Loucy (cell line): Measurements from ENCODE around the gene TEX35.

Experiments
- EZH2phosphoT487 ChIP-seq: fragments of 200-600 bp; IDR thresholded peaks from 2 replicates; pipeline ENCODE4 v1.6.1; 2018; ENCODE audit warnings: antibody characterized with exemption, mild to moderate bottlenecking, moderate library complexity, borderline replicate concordance
- TF ChIP-seq, protein P1 (sequence below): fragments of 200-600 bp; sonication (generic); conservative IDR thresholded peaks from 2 replicates; pipeline ENCODE4 v1.5.1; 2014; ENCODE audit warnings: mild to moderate bottlenecking, antibody characterized with exemption, low read length

DNA sequence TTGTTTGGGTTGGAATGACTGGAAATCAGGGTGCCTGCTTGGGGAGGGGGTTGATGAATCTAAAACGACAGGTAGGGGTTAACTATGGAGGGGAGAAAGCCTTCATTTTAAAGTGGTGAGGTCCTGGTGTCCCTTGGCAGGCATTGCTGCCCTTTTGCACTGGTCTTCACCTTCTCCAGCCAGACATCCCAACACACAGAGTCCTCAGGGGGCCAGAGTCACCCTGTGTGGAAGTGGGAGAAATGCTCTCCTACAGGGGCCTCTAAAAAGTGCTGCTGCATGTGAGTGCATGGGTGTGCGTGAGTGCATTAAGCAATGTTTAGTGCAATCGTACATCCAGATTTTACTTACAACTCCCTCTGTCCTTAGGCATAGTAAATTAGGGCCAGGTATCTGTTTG lies 39.0 kb downstream of the TEX35 start:
- no peak for TF ChIP-seq EZH2phosphoT487
- TF ChIP-seq, protein P1, sequence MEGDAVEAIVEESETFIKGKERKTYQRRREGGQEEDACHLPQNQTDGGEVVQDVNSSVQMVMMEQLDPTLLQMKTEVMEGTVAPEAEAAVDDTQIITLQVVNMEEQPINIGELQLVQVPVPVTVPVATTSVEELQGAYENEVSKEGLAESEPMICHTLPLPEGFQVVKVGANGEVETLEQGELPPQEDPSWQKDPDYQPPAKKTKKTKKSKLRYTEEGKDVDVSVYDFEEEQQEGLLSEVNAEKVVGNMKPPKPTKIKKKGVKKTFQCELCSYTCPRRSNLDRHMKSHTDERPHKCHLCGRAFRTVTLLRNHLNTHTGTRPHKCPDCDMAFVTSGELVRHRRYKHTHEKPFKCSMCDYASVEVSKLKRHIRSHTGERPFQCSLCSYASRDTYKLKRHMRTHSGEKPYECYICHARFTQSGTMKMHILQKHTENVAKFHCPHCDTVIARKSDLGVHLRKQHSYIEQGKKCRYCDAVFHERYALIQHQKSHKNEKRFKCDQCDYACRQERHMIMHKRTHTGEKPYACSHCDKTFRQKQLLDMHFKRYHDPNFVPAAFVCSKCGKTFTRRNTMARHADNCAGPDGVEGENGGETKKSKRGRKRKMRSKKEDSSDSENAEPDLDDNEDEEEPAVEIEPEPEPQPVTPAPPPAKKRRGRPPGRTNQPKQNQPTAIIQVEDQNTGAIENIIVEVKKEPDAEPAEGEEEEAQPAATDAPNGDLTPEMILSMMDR, result no peak
